Activated CD4-positive, CD25-positive, alpha-beta regulatory T cell (primary cell): Measurements from ENCODE around the gene SETD1A.
"Not testable (repeated sequence)": the region's sequence is repeated elsewhere in the genome, so short reads cannot be mapped to it uniquely, and the experiment has no call there.

Source experiments
- DNase-seq, 4 experiments: peaks; one replicate each; lab custom pipeline; 2025; lab: John Stamatoyannopoulos, UW

Gene SETD1A

GRCh38 chr16:30998852-30999761, 41.6 kb downstream of the SETD1A start:
- DNase-seq = no peak

GRCh38 chr16:31000671-31001382, 43.3 kb downstream of the SETD1A start:
- no peak for DNase-seq

GRCh38 chr16:31001507-31002249, 44.1 kb downstream of the SETD1A start:
- DNase-seq = no peak

- DNase-seq = no peak
Observed at GRCh38 chr16:31002250-31002700, 44.7 kb downstream of the SETD1A start.

GRCh38 chr16:31002862-31003341, 45.3 kb downstream of the SETD1A start:
- no peak for DNase-seq

GRCh38 chr16:31003744-31004143, 46.2 kb downstream of the SETD1A start:
- DNase-seq = no peak

GRCh38 chr16:31004658-31005057, 47.1 kb downstream of the SETD1A start:
- no peak for DNase-seq

GRCh38 chr16:31005350-31006085, 48.0 kb downstream of the SETD1A start:
- DNase-seq = no peak

GRCh38 chr16:31006086-31006385, 48.5 kb downstream of the SETD1A start:
- no peak for DNase-seq

- DNase-seq = no peak
Observed at GRCh38 chr16:31006589-31006988, 49.0 kb downstream of the SETD1A start.

GRCh38 chr16:31007684-31008083, 50.1 kb downstream of the SETD1A start:
- DNase-seq = no peak

GRCh38 chr16:31008149-31008548, 50.6 kb downstream of the SETD1A start:
- no peak for DNase-seq

- no peak for DNase-seq
Observed at GRCh38 chr16:31008551-31008950, 51.0 kb downstream of the SETD1A start.

GRCh38 chr16:31009120-31009519, 51.6 kb downstream of the SETD1A start:
- DNase-seq = no peak

GRCh38 chr16:31009894-31010584, 52.5 kb downstream of the SETD1A start:
- DNase-seq = no peak

- DNase-seq = peak in 3 of 4 experiments; percentile 6 to 48 (median 40)
Observed at GRCh38 chr16:31010585-31011325, 53.2 kb downstream of the SETD1A start, which contains the start of gene STX1B. STX1B (minus strand) TSS chr16:31010638; CDS start chr16:31010396, 242 bp downstream.

GRCh38 chr16:31011815-31012214, 54.3 kb downstream of the SETD1A start:
- not testable (repeated sequence) for DNase-seq

- not testable (repeated sequence) for DNase-seq
Observed at GRCh38 chr16:31013292-31013691, 55.7 kb downstream of the SETD1A start.

GRCh38 chr16:31016018-31016417, 58.5 kb downstream of the SETD1A start:
- DNase-seq = no peak

GRCh38 chr16:31017756-31018155, 60.2 kb downstream of the SETD1A start:
- not testable (repeated sequence) for DNase-seq
